A549 (cell line): Measurements from ENCODE around the gene MAP2. TPM values are rescaled to one million over a fixed set of nuclear protein-coding genes. Genes with fewer than 3 reads are reported as not detected.

ENCODE experiments used
- ATAC-seq, 2 experiments: fragments of 200-7000 bp in 1 of 2; fragments of >200 bp in 1 of 2; cut with Nextera tagmentation in 1 of 2; cut with Tn5 transposase in 1 of 2; 3 replicates each; pipeline versions ENCODE4 v1.8.0 to v1.9.1; 2018 to 2020; ENCODE audit warnings: mild to moderate bottlenecking in 1 of 2, moderate library complexity in 1 of 2
- CTCF ChIA-PET: fragments of 300-600 bp; sonication (Branson Sonifier 250); formaldehyde crosslinking; extraction: SDS; loops from one replicate; lab custom pipeline; 2021; ENCODE audit warnings: antibody characterized with exemption, inconsistent platforms; lab: Yijun Ruan, JAX
- POLR2A ChIA-PET: fragments of 350-600 bp; formaldehyde crosslinking; extraction: SDS; loops from one replicate; lab custom pipeline; 2021; ENCODE audit warnings: antibody characterized with exemption, inconsistent platforms; lab: Yijun Ruan, JAX
- DNase-seq, 2 experiments: peaks; one replicate each; pipeline versions ENCODE4 v3.0.0 to v3.0.0-alpha.2; 2011 to 2016; ENCODE audit warnings: low read depth in 1 of 2, low spot score in 1 of 2
- FAIRE-seq: peaks from 2 replicates; lab custom pipeline; 2011; peaks lifted over from hg19 to GRCh38; lab: Jason Lieb, UNC
- H3K27ac ChIP-seq, 2 experiments: fragments of >200 bp; sonication (Bioruptor Twin); formaldehyde crosslinking; 3 replicates each; pipeline ENCODE4 v1.5.1; 2016 to 2017
- H3K4me1 ChIP-seq: fragments of >200 bp; sonication (Bioruptor Twin); formaldehyde crosslinking; 3 replicates; pipeline ENCODE4 v1.6.1; 2016
- H3K4me2 ChIP-seq: fragments of >200 bp; sonication (Bioruptor Twin); formaldehyde crosslinking; 3 replicates; pipeline ENCODE4 v1.6.1; 2016
- H3K4me3 ChIP-seq: fragments of >200 bp; sonication (Bioruptor Twin); formaldehyde crosslinking; 3 replicates; pipeline ENCODE4 v1.5.1; 2016
- H3K9me3 ChIP-seq: fragments of >200 bp; sonication (Bioruptor Twin); formaldehyde crosslinking; 3 replicates; pipeline ENCODE4 v1.6.1; 2016
- BHLHE40 ChIP-seq: IDR thresholded peaks from 2 replicates; pipeline ENCODE4 v1.6.1; 2012; ENCODE audit warnings: low read depth, low read length, inconsistent platforms
- CEBPB ChIP-seq, 2 experiments: fragments of >200 bp in 1 of 2; sonication (Bioruptor Twin) in 1 of 2; formaldehyde crosslinking in 1 of 2; IDR thresholded peaks; 2 replicates each; pipeline ENCODE4 v1.6.1; 2012 to 2016
- CHD4 ChIP-seq: fragments of 200-600 bp; sonication (generic); IDR thresholded peaks from 2 replicates; pipeline ENCODE4 v1.6.1; 2016; ENCODE audit warnings: antibody characterized with exemption, mild to moderate bottlenecking, borderline replicate concordance
- EHMT2 ChIP-seq: fragments of 200-600 bp; sonication (generic); IDR thresholded peaks from 2 replicates; pipeline ENCODE4 v1.6.1; 2016; ENCODE audit warnings: antibody characterized with exemption, low read depth, mild to moderate bottlenecking, moderate library complexity
- ESRRA ChIP-seq: fragments of 150-350 bp; IDR thresholded peaks from 2 replicates; pipeline ENCODE4 v1.6.1; 2014; ENCODE audit warnings: mild to moderate bottlenecking, low read length, borderline replicate concordance
- FOSB ChIP-seq: fragments of 250-450 bp; sonication (Bioruptor Pico); IDR thresholded peaks from 2 replicates; pipeline ENCODE4 v1.5.0; 2020; ENCODE audit warnings: mild to moderate bottlenecking, moderate library complexity
- FOSL2 ChIP-seq, 2 experiments: fragments of 450-650 bp in 1 of 2; fragments of >200 bp in 1 of 2; sonication (Bioruptor Twin) in 1 of 2; formaldehyde crosslinking; IDR thresholded peaks; 2 replicates each; pipeline versions ENCODE4 v1.5.0 to v1.6.1; 2016 to 2020; ENCODE audit warnings: mild to moderate bottlenecking in 1 of 2, moderate library complexity in 1 of 2
- HDAC2 ChIP-seq: fragments of 200-600 bp; sonication (generic); IDR thresholded peaks from 2 replicates; pipeline ENCODE4 v1.6.1; 2016
- JUN ChIP-seq, 2 experiments: fragments of >200 bp; sonication (Bioruptor Twin); formaldehyde crosslinking; IDR thresholded peaks; 2 replicates in 1 of 2; 3 replicates in 1 of 2; pipeline ENCODE4 v1.6.1; 2016 to 2017
- KDM1A ChIP-seq: fragments of 200-600 bp; sonication (generic); IDR thresholded peaks from 2 replicates; pipeline ENCODE4 v1.6.1; 2016; ENCODE audit warnings: low read depth, mild to moderate bottlenecking
- MAFK ChIP-seq: fragments of 450-650 bp; IDR thresholded peaks from 2 replicates; pipeline ENCODE4 v1.6.1; 2014; ENCODE audit not compliant: partially characterized antibody
- MAZ ChIP-seq: fragments of 150-350 bp; IDR thresholded peaks from 2 replicates; pipeline ENCODE4 v1.6.1; 2014; ENCODE audit warnings: antibody characterized with exemption, low read depth, low read length, borderline replicate concordance
- MYC ChIP-seq: IDR thresholded peaks from 2 replicates; pipeline ENCODE4 v1.6.1; 2012; ENCODE audit warnings: mild to moderate bottlenecking, inconsistent platforms, low read length, improper control_type of control experiment, borderline replicate concordance
- NFE2L2 ChIP-seq: fragments of 150-350 bp; conservative IDR thresholded peaks from 2 replicates; pipeline ENCODE4 v1.6.1; 2014; ENCODE audit warnings: low read length
- RARB ChIP-seq: fragments of 250-450 bp; sonication (Bioruptor Pico); IDR thresholded peaks from 2 replicates; pipeline ENCODE4 v1.8.0; 2021; ENCODE audit warnings: mild to moderate bottlenecking, moderate library complexity
- SMC3 ChIP-seq: fragments of >200 bp; sonication (Bioruptor Twin); formaldehyde crosslinking; IDR thresholded peaks from 3 replicates; pipeline ENCODE4 v1.6.1; 2018; ENCODE audit warnings: inconsistent platforms
- TP53 ChIP-seq: fragments of 250-450 bp; sonication (Bioruptor Pico); IDR thresholded peaks from 2 replicates; pipeline ENCODE4 v1.5.0; 2021; ENCODE audit warnings: mild to moderate bottlenecking, moderate library complexity
- ZNF302 ChIP-seq: fragments of 250-450 bp; sonication (Bioruptor Pico); IDR thresholded peaks from 2 replicates; pipeline ENCODE4 v1.9.0; 2021; ENCODE audit warnings: inconsistent platforms, mild to moderate bottlenecking, moderate library complexity
- ZSCAN20 ChIP-seq: fragments of 250-450 bp; sonication (Bioruptor Pico); IDR thresholded peaks from 2 replicates; pipeline ENCODE4 v1.8.0; 2022; ENCODE audit warnings: mild to moderate bottlenecking, moderate library complexity
- WGBS: methylation state at CpG from one replicate; pipeline ENCODE4 v1.1.6; 2017; ENCODE audit errors: missing lambda C conversion rate; 5-methylcytosine and 5-hydroxymethylcytosine counted together
- polyA plus RNA-seq, 4 experiments: library from polyadenylated mRNA; depleted of rRNA in 3 of 4; stranded (reverse); fragments of >200 nt; fragmentation: RNase III in 1 of 4; extraction: RNeasy Plus Mini Kit Qiagen cat#74134 plus additional on column Dnase treatment in 1 of 4; gene quantifications; 2 replicates in 3 of 4; 3 replicates in 1 of 4; pipeline ENCODE4 v1.2.3, GENCODE V29; 2011 to 2017
- TF ChIP-seq, protein P1 (sequence below): fragments of 200-600 bp; sonication (generic); IDR thresholded peaks from 2 replicates; pipeline ENCODE4 v1.6.1; 2016; ENCODE audit warnings: antibody characterized with exemption, mild to moderate bottlenecking, moderate library complexity
- TF ChIP-seq, protein P2 (sequence below): fragments of 150-350 bp; IDR thresholded peaks from 2 replicates; pipeline ENCODE4 v1.6.1; 2014; ENCODE audit warnings: low read depth, mild to moderate bottlenecking, low read length
- TF ChIP-seq, protein P3 (sequence below): fragments of 250-450 bp; sonication (Bioruptor Pico); IDR thresholded peaks from 2 replicates; pipeline ENCODE4 v1.5.0; 2021; ENCODE audit warnings: mild to moderate bottlenecking, moderate library complexity, borderline replicate concordance
- TF ChIP-seq, protein P4 (sequence below): fragments of >200 bp; sonication (Bioruptor Twin); formaldehyde crosslinking; IDR thresholded peaks from 2 replicates; pipeline ENCODE4 v1.6.1; 2016

Gene MAP2
- polyA plus RNA-seq, 2 of the 4 experiments (the other 2 are of a cell fraction): 0.53 to 1.8 TPM

DNA sequence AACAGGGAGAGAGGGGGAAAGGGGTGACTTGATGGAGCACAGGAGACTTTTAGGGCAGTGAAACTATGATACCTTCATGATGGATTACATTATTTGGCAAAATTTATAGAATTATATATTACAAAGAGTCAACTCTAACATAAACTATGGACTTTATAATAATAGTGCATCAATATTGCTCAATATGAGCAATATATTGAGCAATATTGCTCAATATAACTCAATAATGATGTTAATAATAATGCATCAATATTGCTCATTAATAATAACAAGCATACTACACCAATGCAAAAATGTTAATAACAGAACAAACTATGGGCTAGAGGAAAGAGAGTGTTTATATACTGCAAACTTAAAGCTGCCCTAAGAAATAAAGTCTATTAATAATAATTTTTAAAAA is 344.7 kb downstream of the MAP2 start:
- CTCF ChIA-PET: no interaction called here
- DNase-seq (no peak), FAIRE-seq (no peak), ATAC-seq (no peak)
- Histone ChIP-seq H3K27ac (no peak overlapping the region), H3K4me3 (no peak overlapping the region), H3K4me1 (no peaks in the 10 kb centered on the region), H3K9me3 (no peaks in the 10 kb centered on the region), H3K4me2 (no peak overlapping the region)
- no peak for TF ChIP-seq CHD4
- peak in 1 of 2 experiments; percentile 51; a peak in 1 of 4 replicates for TF ChIP-seq CEBPB (IDR thresholded peaks at IDR 0.05)
- POLR2A ChIA-PET: no interaction called here

DNA sequence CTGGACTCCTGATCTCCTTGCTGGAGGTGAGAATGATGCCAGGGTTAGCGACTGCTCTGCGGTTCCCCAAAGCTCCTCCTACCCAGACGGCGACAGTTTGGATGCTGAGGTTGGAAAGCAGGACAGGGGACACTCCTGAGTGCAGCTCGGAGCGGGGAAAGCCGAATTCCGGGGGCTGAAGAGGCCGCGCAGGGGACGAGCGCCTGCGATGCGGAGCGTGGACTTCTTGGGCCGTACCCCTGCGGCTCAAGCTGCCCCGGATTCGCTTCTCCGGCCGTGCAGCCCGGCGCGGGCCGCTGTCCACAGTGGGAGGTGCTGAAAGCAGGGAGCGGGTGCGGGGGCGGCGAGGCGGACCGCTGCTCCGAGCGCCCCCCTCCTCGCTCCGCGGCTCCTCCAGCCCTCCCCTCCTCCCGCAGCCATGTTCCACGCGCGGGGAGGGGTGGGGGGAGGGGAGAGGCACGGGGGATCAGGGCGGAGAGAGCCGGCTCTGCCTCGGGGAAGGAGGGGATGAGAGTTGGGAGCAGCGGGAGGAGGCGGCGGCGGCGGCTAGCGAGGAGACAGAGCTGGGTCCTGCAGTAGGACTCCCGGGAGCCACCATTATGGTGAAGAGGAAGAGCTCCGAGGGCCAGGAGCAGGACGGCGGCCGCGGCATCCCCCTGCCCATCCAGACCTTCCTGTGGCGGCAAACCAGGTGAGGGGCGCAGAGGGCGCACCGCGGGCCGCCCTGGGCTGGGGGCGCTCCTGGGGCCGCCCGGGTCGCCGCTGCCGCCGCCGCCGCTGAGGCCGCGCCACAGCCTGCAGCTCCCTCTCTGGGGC is 347.8 kb downstream of the MAP2 start, which contains the start of gene UNC80:
TSS of gene UNC80 (plus strand) at position 359 of the 816 bp plus-strand sequence. CDS start at position 600, 241 bp downstream.
- ATAC-seq (peak; percentile 97), FAIRE-seq (no peak), DNase-seq (peak; percentile 11 to 19)
- WGBS: 17% methylated on average over 33 of the region's 73 CpGs
- ChIA-PET CTCF (interaction anchor here (0.6 kb wide), 1 partner anchor 31 kb away, joined by 3 read pairs; no protein-coding TSS in a partner anchor), POLR2A (no interaction called here)
- peak within 1 kb of the TSS; percentile 33; the same call in 2 of the 3 replicates for H3K4me3 ChIP-seq
- no peak within 1 kb of the TSS for H3K27ac ChIP-seq
- TF ChIP-seq FOSL2 (IDR thresholded peaks at IDR 0.05) (no peak), FOSL2 (CRISPR knock-in tag; IDR thresholded peaks at IDR 0.05) (no peak), ESRRA (no peak), TP53 (CRISPR knock-in tag) (no peak), JUN (IDR thresholded peaks at IDR 0.05) (no peak), EHMT2 (peak; percentile 86)
- TF ChIP-seq, protein P1, sequence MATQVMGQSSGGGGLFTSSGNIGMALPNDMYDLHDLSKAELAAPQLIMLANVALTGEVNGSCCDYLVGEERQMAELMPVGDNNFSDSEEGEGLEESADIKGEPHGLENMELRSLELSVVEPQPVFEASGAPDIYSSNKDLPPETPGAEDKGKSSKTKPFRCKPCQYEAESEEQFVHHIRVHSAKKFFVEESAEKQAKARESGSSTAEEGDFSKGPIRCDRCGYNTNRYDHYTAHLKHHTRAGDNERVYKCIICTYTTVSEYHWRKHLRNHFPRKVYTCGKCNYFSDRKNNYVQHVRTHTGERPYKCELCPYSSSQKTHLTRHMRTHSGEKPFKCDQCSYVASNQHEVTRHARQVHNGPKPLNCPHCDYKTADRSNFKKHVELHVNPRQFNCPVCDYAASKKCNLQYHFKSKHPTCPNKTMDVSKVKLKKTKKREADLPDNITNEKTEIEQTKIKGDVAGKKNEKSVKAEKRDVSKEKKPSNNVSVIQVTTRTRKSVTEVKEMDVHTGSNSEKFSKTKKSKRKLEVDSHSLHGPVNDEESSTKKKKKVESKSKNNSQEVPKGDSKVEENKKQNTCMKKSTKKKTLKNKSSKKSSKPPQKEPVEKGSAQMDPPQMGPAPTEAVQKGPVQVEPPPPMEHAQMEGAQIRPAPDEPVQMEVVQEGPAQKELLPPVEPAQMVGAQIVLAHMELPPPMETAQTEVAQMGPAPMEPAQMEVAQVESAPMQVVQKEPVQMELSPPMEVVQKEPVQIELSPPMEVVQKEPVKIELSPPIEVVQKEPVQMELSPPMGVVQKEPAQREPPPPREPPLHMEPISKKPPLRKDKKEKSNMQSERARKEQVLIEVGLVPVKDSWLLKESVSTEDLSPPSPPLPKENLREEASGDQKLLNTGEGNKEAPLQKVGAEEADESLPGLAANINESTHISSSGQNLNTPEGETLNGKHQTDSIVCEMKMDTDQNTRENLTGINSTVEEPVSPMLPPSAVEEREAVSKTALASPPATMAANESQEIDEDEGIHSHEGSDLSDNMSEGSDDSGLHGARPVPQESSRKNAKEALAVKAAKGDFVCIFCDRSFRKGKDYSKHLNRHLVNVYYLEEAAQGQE: peak; percentile 97
- H3K9me3 ChIP-seq: no peaks in the 10 kb centered on the region
- no peaks in the 10 kb centered on the region for H3K4me1 ChIP-seq
- peak within 1 kb of the TSS; percentile 82 for H3K4me2 ChIP-seq

DNA sequence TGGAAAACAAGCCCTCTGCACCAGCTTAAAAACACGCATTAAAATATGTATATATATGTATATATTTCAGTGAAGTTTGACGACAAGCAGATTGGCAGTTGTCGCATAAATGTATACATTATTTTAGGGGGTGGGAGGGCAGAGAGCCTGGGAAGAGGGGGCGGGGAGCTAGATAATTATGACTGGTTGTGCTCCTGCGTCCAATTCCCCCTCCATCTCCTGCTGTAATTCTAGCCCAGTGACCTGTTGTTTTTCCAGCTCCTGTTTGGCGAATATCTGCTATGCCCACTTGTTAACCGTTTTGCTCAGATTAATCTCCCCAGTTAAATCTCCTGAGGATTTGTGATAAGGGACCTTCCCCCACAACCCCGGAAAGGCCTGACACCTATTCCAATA is 348.4 kb downstream of the MAP2 start:
- Histone ChIP-seq H3K27ac (no peak overlapping the region), H3K9me3 (no peaks in the 10 kb centered on the region), H3K4me1 (no peaks in the 10 kb centered on the region), H3K4me2 (peak overlapping the region; percentile 82), H3K4me3 (peak overlapping the region; percentile 33; the same call in 2 of the 3 replicates)
- no peak for TF ChIP-seq FOSB (CRISPR knock-in tag)
- no peak for TF ChIP-seq SMC3
- no peak for TF ChIP-seq EHMT2
- TF ChIP-seq, protein P2, sequence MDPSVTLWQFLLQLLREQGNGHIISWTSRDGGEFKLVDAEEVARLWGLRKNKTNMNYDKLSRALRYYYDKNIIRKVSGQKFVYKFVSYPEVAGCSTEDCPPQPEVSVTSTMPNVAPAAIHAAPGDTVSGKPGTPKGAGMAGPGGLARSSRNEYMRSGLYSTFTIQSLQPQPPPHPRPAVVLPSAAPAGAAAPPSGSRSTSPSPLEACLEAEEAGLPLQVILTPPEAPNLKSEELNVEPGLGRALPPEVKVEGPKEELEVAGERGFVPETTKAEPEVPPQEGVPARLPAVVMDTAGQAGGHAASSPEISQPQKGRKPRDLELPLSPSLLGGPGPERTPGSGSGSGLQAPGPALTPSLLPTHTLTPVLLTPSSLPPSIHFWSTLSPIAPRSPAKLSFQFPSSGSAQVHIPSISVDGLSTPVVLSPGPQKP: no peak
- no peak for TF ChIP-seq ZNF302 (CRISPR knock-in tag)
- TF ChIP-seq, protein P3, sequence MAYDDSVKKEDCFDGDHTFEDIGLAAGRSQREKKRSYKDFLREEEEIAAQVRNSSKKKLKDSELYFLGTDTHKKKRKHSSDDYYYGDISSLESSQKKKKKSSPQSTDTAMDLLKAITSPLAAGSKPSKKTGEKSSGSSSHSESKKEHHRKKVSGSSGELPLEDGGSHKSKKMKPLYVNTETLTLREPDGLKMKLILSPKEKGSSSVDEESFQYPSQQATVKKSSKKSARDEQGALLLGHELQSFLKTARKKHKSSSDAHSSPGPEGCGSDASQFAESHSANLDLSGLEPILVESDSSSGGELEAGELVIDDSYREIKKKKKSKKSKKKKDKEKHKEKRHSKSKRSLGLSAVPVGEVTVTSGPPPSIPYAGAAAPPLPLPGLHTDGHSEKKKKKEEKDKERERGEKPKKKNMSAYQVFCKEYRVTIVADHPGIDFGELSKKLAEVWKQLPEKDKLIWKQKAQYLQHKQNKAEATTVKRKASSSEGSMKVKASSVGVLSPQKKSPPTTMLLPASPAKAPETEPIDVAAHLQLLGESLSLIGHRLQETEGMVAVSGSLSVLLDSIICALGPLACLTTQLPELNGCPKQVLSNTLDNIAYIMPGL (CRISPR knock-in tag): no peak
- no peak for TF ChIP-seq MAZ
- no peak for TF ChIP-seq BHLHE40
- TF ChIP-seq KDM1A: no peak
- TF ChIP-seq, protein P4, sequence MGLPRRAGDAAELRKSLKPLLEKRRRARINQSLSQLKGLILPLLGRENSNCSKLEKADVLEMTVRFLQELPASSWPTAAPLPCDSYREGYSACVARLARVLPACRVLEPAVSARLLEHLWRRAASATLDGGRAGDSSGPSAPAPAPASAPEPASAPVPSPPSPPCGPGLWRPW: no peak
- no peak for TF ChIP-seq JUN (IDR thresholded peaks at IDR 0.05)
- TF ChIP-seq MYC: no peak
- TF ChIP-seq MAFK: no peak
- no peak for TF ChIP-seq NFE2L2
- no peak for TF ChIP-seq CHD4
- TF ChIP-seq HDAC2: no peak
- TF ChIP-seq ZSCAN20: no peak
- TF ChIP-seq RARB: no peak
- 8% methylated on average over 8 of the region's 8 CpGs for WGBS
- POLR2A ChIA-PET: no interaction called here
- no peak for ATAC-seq
- CTCF ChIA-PET: no interaction called here
- no peak for FAIRE-seq
- DNase-seq: no peak
